GM12892 (cell line): ENCODE data around the gene DENND5B. TPM values are rescaled to one million over a fixed set of nuclear protein-coding genes. Genes with fewer than 3 reads are reported as not detected.

Experiments
- DNase-seq: peaks from one replicate; pipeline ENCODE4 v3.0.0; 2011; ENCODE audit not compliant: insufficient read length
- FAIRE-seq: peaks from 2 replicates; lab custom pipeline; 2011; peaks lifted over from hg19 to GRCh38; lab: Jason Lieb, UNC
- POLR2A ChIP-seq: IDR thresholded peaks from 2 replicates; pipeline ENCODE4 v1.6.1; 2011; ENCODE audit warnings: low read depth, low read length, control low read depth
- POLR2AphosphoS5 ChIP-seq: IDR thresholded peaks from 2 replicates; pipeline ENCODE4 v1.6.1; 2011; ENCODE audit warnings: low read depth, low read length, control low read depth
- TAF1 ChIP-seq: IDR thresholded peaks from 2 replicates; pipeline ENCODE4 v1.6.1; 2011; ENCODE audit warnings: low read depth, mild to moderate bottlenecking, control low read depth, low read length, borderline replicate concordance
- polyA plus RNA-seq: library from polyadenylated mRNA; unstranded; fragments of >200 nt; gene quantifications from one replicate; pipeline ENCODE4 v1.2.1, GENCODE V29; 2012; ENCODE audit warnings: missing spikeins, inconsistent platforms; ENCODE audit not compliant: missing spikeins

Gene DENND5B
- 8.6 TPM for polyA plus RNA-seq

- peak; percentile 69 for DNase-seq
- TF ChIP-seq POLR2AphosphoS5 (no peak), POLR2A (no peak; the same call in 1 of the 2 replicates), TAF1 (no peak)
- peak; percentile 54 for FAIRE-seq
Observed at GRCh38 chr12:31590642-31591379, at the start of gene DENND5B. TSS of gene DENND5B (minus strand) at chr12:31591136. CDS start at chr12:31590832, 304 bp downstream.

DNA sequence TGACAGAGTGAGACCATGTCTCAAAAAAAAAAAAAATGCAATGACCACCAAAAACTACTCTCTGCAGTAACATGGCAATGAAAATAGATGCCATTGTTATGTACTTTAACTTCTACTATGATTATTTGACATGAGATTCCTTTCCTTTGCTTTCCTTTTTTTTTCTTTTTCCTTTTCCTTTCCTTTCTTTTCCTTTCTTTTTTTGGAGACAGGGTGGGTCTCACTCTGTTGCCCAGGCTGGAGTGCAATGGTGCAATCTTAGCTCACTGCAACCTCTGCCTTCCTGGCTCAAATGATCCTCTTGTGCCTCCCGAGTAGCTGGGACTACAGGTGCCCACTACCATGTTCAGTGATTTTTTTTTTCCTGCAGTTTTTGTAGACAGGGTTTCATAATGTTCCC is 43.7 kb upstream of the DENND5B start:
- TF ChIP-seq TAF1, result no peak
- FAIRE-seq (no peak), DNase-seq (no peak)

- FAIRE-seq, result no peak
- TF ChIP-seq POLR2AphosphoS5, result no peak
- no peak for TF ChIP-seq POLR2A
- TF ChIP-seq TAF1, result no peak
Observed at GRCh38 chr12:31633464-31633863, 42.5 kb upstream of the DENND5B start.

GRCh38 chr12:31631809-31632208 is 40.9 kb upstream of the DENND5B start:
- TF ChIP-seq POLR2AphosphoS5 (no peak), TAF1 (no peak), POLR2A (no peak)
- DNase-seq (no peak), FAIRE-seq (no peak)

More at GRCh38 chr12:31633464-31633863, 42.5 kb upstream of the DENND5B start:
- DNase-seq, result no peak

GRCh38 chr12:31631023-31631724 is 40.2 kb upstream of the DENND5B start:
- no peak for TF ChIP-seq TAF1
- TF ChIP-seq POLR2AphosphoS5, result no peak
- TF ChIP-seq POLR2A, result no peak
- FAIRE-seq (no peak), DNase-seq (no peak)

DNA sequence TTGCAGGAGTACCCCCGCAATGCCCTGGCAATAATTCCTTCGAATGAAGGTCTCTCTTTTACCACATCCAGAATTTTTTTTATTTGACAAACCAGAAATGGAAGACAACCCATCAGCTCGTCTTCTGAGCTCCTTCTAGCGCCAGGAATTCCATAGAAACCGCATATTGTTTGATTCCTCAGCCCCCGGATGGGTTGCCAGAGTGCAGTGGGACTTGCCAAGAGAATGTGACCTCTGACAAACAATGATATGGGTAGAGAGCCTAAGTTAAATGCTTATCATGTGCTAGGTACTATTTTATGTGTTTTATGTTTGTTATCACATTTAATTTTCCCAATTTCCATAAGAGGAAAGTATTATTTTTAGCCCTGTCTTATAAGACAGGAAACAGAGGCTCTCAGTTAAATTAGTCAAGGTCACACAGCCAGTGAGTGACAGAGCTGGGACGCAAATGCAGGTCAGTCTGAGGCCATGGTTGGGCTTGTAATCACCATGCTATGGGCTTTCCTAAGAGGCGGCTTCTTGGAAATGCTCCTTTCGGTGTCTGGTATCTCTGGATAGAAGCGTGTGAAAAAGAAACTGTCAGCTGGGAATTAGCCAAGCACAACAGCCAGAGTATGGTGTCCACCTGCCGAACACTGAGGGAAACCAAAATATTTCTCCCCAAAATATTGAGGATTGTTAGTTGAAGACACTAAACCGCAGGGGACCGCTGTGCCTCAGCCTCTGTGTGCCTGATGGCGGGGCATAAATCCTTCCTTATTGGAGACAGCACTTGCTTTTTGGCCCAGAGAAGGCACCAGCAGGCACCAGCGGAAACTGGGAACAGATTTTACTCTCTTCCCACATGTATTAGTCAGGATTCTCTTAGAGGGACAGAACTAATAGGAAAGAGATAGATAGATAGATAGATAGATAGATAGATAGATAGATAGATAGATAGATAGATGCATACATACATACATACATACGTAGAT is 39.1 kb upstream of the DENND5B start:
- no peak for TF ChIP-seq POLR2AphosphoS5
- DNase-seq (no peak), FAIRE-seq (no peak)

DNA sequence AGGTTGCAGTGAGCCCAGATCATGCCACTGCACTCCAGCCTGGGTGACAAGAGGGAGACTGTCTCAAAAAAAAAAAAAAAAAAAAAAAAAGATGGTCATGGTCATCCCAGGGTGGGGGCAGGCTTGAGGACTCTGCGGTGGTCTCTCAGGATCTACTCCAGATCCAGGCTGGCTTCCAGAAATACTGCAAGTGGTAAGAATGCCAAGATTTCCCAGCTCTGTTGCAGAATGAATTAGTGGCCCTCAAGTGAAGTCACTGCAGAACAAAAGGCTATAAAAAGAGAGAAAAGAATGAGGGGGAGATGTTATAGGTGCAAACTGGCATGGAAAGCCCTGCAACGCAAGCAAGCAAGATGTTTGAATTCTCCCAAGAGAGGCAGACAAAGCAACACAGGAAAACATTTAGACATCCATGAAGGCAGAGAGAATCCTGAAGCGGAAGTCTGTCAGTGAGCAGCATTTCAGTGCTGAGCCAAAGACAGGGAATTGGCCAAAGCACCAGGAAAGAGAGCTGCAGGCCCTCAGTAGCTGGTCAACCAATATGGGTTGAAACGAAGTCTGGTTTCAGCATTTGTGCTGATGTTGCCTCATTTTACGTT is 36.6 kb upstream of the DENND5B start:
- DNase-seq (no peak), FAIRE-seq (no peak)
- TF ChIP-seq TAF1 (no peak), POLR2A (no peak), POLR2AphosphoS5 (no peak)

- TF ChIP-seq POLR2A (no peak), TAF1 (no peak), POLR2AphosphoS5 (no peak)
- DNase-seq (no peak), FAIRE-seq (no peak)
Observed at GRCh38 chr12:31626270-31626995, 35.5 kb upstream of the DENND5B start.

- DNase-seq, result no peak
- no peak for FAIRE-seq
- TF ChIP-seq POLR2A, result no peak
- no peak for TF ChIP-seq POLR2AphosphoS5
- no peak for TF ChIP-seq TAF1
Observed at GRCh38 chr12:31622038-31622437, 31.1 kb upstream of the DENND5B start.

DNA sequence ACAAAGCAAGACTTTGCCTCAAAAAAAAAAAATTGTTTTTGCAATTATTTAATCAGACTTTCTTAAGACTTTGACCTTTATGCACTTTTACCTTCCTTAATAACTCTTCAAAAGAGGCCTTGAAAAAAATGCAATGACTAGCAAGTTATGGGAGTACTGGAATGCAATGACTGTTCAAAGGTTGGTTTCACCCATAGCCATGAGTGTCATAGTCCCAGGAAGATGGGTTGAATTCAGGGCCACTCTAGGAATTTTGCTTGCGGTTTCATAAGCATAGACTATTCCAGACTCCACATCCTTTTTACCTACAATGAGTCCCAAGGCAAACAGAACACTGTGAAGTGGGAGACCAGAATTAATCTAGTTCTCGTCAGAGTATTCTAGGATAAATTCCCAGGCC is 29.4 kb upstream of the DENND5B start:
- TF ChIP-seq TAF1 (no peak), POLR2AphosphoS5 (no peak), POLR2A (no peak)
- no peak for FAIRE-seq
- DNase-seq, result no peak
